Body of pancreas (tissue), 4 donors: Measurements from ENCODE around the gene HLA-DPA1.

Experiments used
- POLR2A ChIP-seq, 3 donors: fragments of 450-650 bp; IDR thresholded peaks; one replicate each; pipeline ENCODE4 v1.6.1; 2016; ENCODE audit warnings: antibody characterized with exemption in 3 of 3, mild to moderate bottlenecking in 2 of 3
- TF ChIP-seq, protein P1 (sequence below), 7 experiments: fragments of 450-650 bp in 4 of 7; fragments of 200-600 bp in 3 of 7; sonication (generic) in 3 of 7; IDR thresholded peaks; one replicate each; pipeline ENCODE4 v1.5.1; 2016 to 2019; ENCODE audit warnings: antibody characterized with exemption in 7 of 7

DNA sequence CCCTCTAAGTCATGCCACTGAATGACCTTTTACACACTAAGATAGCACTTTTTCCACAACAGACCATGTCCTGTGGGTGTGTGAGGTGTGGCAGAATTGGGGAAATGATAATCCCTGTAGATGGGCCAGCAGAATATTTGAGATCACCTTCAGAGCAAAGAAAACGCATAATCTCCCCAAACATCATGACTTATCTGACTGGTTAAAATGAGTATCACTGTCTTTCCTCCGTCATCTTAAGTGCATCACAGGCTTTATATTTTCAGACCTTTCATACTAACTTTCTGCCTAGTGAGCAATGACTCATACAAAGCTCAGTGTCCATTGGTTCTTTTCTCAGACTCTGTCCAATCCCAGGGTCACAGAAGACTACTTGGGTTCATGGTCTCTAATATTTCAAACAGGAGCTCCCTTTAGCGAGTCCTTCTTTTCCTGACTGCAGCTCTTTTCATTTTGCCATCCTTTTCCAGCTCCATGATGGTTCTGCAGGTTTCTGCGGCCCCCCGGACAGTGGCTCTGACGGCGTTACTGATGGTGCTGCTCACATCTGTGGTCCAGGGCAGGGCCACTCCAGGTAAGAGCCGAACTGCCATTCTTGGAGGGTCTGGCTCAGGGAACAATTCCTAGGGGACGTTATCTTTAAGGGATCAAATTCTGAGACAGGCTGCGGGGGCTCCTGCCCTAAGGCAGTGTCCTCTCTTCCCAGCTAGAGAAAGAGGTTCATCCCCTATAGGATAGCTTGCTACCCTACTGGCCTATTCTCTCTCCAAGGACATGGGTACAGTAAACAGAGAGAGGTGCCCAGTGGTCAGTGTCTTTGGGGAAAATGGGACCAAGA, 2.3 kb upstream of the HLA-DPA1 start, which contains the start of gene HLA-DPB1:
- TF ChIP-seq, protein P1, sequence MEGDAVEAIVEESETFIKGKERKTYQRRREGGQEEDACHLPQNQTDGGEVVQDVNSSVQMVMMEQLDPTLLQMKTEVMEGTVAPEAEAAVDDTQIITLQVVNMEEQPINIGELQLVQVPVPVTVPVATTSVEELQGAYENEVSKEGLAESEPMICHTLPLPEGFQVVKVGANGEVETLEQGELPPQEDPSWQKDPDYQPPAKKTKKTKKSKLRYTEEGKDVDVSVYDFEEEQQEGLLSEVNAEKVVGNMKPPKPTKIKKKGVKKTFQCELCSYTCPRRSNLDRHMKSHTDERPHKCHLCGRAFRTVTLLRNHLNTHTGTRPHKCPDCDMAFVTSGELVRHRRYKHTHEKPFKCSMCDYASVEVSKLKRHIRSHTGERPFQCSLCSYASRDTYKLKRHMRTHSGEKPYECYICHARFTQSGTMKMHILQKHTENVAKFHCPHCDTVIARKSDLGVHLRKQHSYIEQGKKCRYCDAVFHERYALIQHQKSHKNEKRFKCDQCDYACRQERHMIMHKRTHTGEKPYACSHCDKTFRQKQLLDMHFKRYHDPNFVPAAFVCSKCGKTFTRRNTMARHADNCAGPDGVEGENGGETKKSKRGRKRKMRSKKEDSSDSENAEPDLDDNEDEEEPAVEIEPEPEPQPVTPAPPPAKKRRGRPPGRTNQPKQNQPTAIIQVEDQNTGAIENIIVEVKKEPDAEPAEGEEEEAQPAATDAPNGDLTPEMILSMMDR (IDR thresholded peaks at IDR 0.05), result no peak
- peak in 2 of 3 donors; percentile 34 to 70 for TF ChIP-seq POLR2A (IDR thresholded peaks at IDR 0.05)
